Activated CD8-positive, alpha-beta T cell treated with anti-CD3 and anti-CD28 coated beads for 36 hours (primary cell): ENCODE data around the gene ALKBH2. TPM values are rescaled to one million over a fixed set of nuclear protein-coding genes. Genes with fewer than 3 reads are reported as not detected.

Experiments
- ATAC-seq: fragments of 200-7000 bp; cut with Tn5 transposase; one replicate; pipeline ENCODE4 v1.10.0; 2021; ENCODE audit warnings: mild to moderate bottlenecking, moderate library complexity
- CTCF ChIA-PET: fragments of 350-600 bp; sonication (Branson Sonifier 250); formaldehyde crosslinking; loops from one replicate; lab custom pipeline; 2021; ENCODE audit warnings: antibody characterized with exemption; lab: Charles Lee
- POLR2A ChIA-PET: fragments of 350-600 bp; sonication (Branson Sonifier 250); formaldehyde crosslinking; loops from one replicate; lab custom pipeline; 2021; ENCODE audit warnings: antibody characterized with exemption; lab: Charles Lee
- DNase-seq: peaks from one replicate; pipeline ENCODE4 v3.0.0-alpha.2; 2020
- H3K27ac Mint-ChIP-seq: one replicate; pipeline ENCODE4 v1.8.0; 2021; ENCODE audit warnings: mild to moderate bottlenecking, mixed read lengths
- H3K27me3 Mint-ChIP-seq: one replicate; pipeline ENCODE4 v1.8.0; 2021; ENCODE audit warnings: mixed read lengths
- H3K36me3 Mint-ChIP-seq: one replicate; pipeline ENCODE4 v1.8.0; 2021; ENCODE audit warnings: low read depth, mixed read lengths
- H3K4me1 Mint-ChIP-seq: one replicate; pipeline ENCODE4 v1.8.0; 2021; ENCODE audit warnings: low read depth, mixed read lengths
- H3K4me3 Mint-ChIP-seq: one replicate; pipeline ENCODE4 v1.8.0; 2021; ENCODE audit warnings: mild to moderate bottlenecking, moderate library complexity, mixed read lengths
- H3K9me3 Mint-ChIP-seq: one replicate; pipeline ENCODE4 v1.8.0; 2021; ENCODE audit warnings: mixed read lengths
- CTCF ChIP-seq: fragments of 200-600 bp; IDR thresholded peaks from one replicate; pipeline ENCODE4 v1.8.0; 2022; ENCODE audit warnings: antibody characterized with exemption, mild to moderate bottlenecking
- intact Hi-C: fragments of 100-400 bp; cut with micrococcal nuclease; formaldehyde crosslinking; loops from one replicate; pipeline ENCODE4 v1.10.0; 2022
- total RNA-seq, 2 experiments: library from RNA; stranded (reverse); gene quantifications; one replicate each; pipeline ENCODE4 v1.2.3, GENCODE V29; 2021

Gene ALKBH2
- total RNA-seq, 2 experiments from 2014 or later = 35.6 to 37.8 TPM

- DNase-seq = no peak
- intact Hi-C loops = no loop called here
- no peaks in the 10 kb centered on the region for H3K4me1 Mint-ChIP-seq
- peaks cover 8% of the 10 kb centered on the region for H3K9me3 Mint-ChIP-seq
- CTCF ChIA-PET = interaction anchor here (0.9 to 1.9 kb wide), 2 partner anchors 19 to 260 kb away, joined by 3 to 9 read pairs; no protein-coding TSS in a partner anchor
- peaks cover 2% of the 10 kb centered on the region for H3K36me3 Mint-ChIP-seq
- H3K27me3 Mint-ChIP-seq = no peaks in the 10 kb centered on the region
- no peak for ATAC-seq
- no peak overlapping the region for H3K4me3 Mint-ChIP-seq
- peak; percentile 53 for TF ChIP-seq CTCF
- POLR2A ChIA-PET = no interaction called here
- H3K27ac Mint-ChIP-seq = no peak overlapping the region
Observed at GRCh38 chr12:109134186-109134917, 41.1 kb upstream of the ALKBH2 start.

DNA sequence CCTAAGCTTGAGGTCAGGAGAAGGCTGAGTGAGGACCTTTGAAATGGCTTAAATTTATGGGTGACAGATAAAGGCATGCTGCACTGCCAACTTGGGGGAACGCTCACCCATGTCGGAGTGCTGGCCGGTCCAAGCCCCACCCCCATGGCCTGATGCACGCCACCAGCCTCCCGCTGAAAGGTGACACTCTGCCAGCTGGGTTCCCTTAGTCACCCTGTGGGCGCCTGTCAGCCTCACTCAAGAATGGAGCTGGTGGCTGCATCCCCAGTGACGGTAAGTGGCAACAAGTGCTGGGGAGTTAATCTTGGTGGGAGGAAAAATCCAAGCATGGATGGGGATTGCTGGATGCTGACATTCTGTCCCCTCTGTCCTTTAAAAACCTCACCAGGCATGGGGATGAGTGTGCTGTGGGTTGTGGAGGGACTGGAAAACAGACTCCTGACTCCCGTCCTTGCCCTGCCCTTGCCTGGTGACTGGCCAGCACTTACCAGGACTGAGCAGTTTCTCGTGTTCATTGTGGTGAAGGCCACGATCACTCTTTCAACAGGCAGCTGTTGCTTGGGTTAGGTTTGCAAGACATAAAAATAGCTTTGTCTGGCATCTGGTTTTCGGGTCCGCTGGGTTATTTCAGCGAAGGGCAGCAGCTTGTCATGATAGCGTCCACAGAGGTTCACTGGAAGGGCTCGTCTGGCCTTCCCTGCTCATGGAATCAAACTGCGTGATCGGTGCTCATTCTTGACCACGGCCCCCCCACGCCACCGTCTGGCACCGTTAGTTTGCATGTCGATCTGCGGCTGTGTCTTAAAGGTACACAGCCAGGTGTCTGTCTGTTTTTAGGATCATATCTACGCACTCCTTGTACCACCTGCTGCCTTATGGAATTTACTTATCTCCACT lies 38.1 kb upstream of the ALKBH2 start:
- ChIA-PET CTCF (interaction anchor here (2.1 kb wide), 1 partner anchor 20 kb away, joined by 6 read pairs; no protein-coding TSS in a partner anchor), POLR2A (no interaction called here)
- Mint-ChIP-seq H3K27me3 (no peaks in the 10 kb centered on the region), H3K4me1 (no peaks in the 10 kb centered on the region), H3K36me3 (peaks cover 2% of the 10 kb centered on the region), H3K9me3 (peaks cover 4% of the 10 kb centered on the region), H3K27ac (no peak overlapping the region), H3K4me3 (no peak overlapping the region)
- DNase-seq (no peak), ATAC-seq (no peak)
- no peak for TF ChIP-seq CTCF
- intact Hi-C loops = no loop called here

DNA sequence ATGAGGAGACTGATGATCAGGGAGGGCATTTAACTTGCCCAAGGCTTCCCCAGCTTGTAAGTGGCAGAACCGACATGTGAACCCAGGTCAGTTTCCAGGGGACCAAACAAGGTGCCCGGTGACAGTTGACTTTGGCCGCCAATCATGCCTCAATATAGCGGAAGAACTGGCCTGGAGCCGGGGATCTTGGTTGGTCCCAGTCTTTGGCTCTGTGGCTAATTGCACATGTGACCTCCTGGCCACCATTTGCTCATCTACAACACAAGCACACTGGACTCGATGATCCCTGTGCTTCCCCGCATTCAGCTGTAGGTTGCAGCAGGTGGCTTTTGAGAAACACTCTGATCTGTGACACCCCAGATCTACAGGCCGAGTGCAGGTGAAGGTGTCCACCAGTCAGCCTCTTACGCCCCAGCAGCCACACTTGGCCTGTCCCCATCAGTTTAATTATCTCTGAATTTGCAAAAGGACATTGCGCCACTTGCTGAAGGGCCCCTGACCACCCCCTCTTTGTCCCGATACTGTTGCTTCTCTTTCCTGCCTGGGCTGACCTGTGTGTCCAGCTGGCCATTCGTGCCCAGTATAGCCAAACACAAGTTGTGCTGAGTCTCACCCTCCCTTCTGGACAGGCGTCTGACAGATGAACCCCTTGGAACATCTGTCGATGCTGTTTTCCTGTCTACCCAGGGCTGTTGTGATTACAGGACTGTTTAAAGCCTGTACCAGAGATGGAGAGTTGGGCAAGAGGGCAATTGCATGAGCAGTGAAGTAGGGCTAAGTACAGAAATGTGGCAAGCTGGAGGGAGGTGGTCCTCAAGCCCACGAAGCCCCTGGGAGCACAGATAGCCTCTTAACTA lies 37.3 kb upstream of the ALKBH2 start:
- DNase-seq (no peak), ATAC-seq (no peak)
- intact Hi-C loops = no loop called here
- CTCF ChIA-PET = interaction anchor here (2.1 kb wide), 1 partner anchor 19 kb away, joined by 6 read pairs; no protein-coding TSS in a partner anchor
- peaks cover 1% of the 10 kb centered on the region for H3K36me3 Mint-ChIP-seq
- H3K27ac Mint-ChIP-seq = no peak overlapping the region
- POLR2A ChIA-PET = interaction anchor here (0.6 kb wide), 1 partner anchor 15 kb away, joined by 3 read pairs; no protein-coding TSS in a partner anchor
- TF ChIP-seq CTCF = no peak
- no peaks in the 10 kb centered on the region for H3K27me3 Mint-ChIP-seq
- H3K9me3 Mint-ChIP-seq = peaks cover 1% of the 10 kb centered on the region
- H3K4me1 Mint-ChIP-seq = no peaks in the 10 kb centered on the region
- no peak overlapping the region for H3K4me3 Mint-ChIP-seq

GRCh38 chr12:109127533-109128242 lies 34.4 kb upstream of the ALKBH2 start:
- ChIA-PET POLR2A (no interaction called here), CTCF (interaction anchor here (2.3 kb wide), 1 partner anchor 16 kb away, joined by 11 read pairs; no protein-coding TSS in a partner anchor)
- H3K36me3 Mint-ChIP-seq = no peaks in the 10 kb centered on the region
- no peaks in the 10 kb centered on the region for H3K9me3 Mint-ChIP-seq
- no peak overlapping the region for H3K27ac Mint-ChIP-seq
- H3K4me1 Mint-ChIP-seq = no peaks in the 10 kb centered on the region
- DNase-seq (no peak), ATAC-seq (no peak)
- H3K27me3 Mint-ChIP-seq = no peaks in the 10 kb centered on the region
- intact Hi-C loops = no loop called here
- TF ChIP-seq CTCF = no peak
- H3K4me3 Mint-ChIP-seq = no peak overlapping the region
